Testis (tissue), 2 donors: ENCODE data around the gene ZNF254.

ENCODE experiments used
- POLR2A ChIP-seq: fragments of 450-650 bp; IDR thresholded peaks from one replicate; pipeline ENCODE4 v1.6.1; 2017; ENCODE audit warnings: antibody characterized with exemption, mild to moderate bottlenecking, moderate library complexity
- TF ChIP-seq, protein P1 (sequence below), 3 experiments: fragments of 450-650 bp in 2 of 3; fragments of 200-600 bp in 1 of 3; sonication (generic) in 1 of 3; IDR thresholded peaks; one replicate each; pipeline ENCODE4 v1.5.1; 2016 to 2019; ENCODE audit warnings: antibody characterized with exemption in 3 of 3, mild to moderate bottlenecking in 2 of 3, moderate library complexity in 1 of 3

DNA sequence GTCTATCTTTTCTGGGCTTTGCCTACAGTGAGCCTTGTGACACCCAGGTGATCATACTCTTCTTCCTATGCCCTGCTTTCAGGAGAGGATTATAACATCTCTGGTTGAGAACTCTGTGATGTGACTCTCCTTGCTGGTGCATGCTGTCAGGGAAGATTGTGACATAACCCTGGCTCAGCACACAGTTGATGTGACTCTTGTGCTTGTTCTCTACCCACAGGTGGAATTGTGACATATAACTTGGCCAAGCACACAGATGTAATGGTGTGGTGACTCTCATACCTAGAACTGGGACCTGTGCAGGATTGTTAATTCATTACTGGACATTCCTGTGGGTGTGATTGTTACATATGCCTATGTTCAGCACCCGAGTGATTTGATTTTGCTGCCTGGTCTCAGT, 21.7 kb upstream of the ZNF254 start:
- TF ChIP-seq, protein P1, sequence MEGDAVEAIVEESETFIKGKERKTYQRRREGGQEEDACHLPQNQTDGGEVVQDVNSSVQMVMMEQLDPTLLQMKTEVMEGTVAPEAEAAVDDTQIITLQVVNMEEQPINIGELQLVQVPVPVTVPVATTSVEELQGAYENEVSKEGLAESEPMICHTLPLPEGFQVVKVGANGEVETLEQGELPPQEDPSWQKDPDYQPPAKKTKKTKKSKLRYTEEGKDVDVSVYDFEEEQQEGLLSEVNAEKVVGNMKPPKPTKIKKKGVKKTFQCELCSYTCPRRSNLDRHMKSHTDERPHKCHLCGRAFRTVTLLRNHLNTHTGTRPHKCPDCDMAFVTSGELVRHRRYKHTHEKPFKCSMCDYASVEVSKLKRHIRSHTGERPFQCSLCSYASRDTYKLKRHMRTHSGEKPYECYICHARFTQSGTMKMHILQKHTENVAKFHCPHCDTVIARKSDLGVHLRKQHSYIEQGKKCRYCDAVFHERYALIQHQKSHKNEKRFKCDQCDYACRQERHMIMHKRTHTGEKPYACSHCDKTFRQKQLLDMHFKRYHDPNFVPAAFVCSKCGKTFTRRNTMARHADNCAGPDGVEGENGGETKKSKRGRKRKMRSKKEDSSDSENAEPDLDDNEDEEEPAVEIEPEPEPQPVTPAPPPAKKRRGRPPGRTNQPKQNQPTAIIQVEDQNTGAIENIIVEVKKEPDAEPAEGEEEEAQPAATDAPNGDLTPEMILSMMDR (IDR thresholded peaks at IDR 0.05): no peak
- no peak for TF ChIP-seq POLR2A
